ENCODE measurements around the gene FAM120B.

The FAM120B gene

DNA sequence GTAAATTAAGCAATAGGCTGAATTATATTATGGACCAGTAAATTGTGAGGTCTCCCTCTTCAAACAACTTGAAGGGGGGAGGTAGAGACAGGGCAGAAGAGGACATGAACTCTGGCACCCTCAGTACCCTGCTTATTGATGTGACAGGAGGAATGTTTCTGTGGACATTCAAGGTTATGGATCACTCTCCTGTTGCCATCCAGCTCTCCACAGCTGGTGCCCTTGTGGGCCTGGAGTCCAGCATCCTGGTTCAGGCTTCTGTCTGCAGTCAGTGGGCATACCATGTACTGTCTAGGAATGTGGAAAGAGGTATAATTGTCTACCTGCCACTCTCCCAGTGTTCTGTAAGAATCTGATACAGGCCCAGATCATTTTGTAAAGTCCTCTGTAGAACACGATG lies 55.6 kb downstream of the FAM120B start:
- no peak for DNase-seq

DNA sequence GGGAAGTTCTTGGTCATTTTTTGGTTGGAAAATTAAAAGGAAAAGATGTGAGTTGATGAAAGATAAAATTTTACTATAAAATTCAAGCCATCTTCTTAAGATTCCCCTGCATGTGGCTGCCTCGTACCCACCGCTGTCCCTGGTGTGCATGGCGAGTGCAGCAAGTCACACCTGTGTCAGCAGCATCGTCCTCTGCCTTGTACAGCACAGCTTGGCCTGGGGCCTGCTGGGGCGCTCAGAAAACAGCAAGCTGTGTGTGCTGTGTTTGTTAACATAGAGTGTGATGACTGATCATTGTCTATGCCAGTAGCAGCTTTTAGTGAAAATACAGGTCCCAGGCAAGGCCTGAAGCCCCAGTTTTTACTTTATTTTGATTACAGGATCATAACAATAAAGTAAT lies 56.7 kb downstream of the FAM120B start:
- no peak for DNase-seq

DNA sequence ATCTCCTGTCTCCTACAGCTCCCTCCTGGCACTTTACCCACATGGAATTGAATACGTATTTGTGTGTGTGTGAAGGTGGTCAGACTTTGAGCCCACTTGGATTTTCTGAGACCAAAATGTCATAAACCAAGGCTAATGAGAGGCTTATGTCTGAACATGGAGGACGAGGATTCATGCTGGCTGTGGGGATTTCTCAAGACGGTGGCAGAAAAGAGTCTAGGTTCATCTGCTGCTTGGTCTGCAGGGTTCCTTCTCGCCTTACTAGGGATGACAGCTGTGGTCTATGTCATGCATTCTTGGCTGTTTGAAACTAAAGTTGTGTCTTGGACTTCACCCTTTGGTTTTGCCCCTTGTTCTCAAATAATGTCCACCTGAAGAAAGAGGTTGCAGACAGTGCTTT lies 58.6 kb downstream of the FAM120B start:
- no peak for DNase-seq

DNA sequence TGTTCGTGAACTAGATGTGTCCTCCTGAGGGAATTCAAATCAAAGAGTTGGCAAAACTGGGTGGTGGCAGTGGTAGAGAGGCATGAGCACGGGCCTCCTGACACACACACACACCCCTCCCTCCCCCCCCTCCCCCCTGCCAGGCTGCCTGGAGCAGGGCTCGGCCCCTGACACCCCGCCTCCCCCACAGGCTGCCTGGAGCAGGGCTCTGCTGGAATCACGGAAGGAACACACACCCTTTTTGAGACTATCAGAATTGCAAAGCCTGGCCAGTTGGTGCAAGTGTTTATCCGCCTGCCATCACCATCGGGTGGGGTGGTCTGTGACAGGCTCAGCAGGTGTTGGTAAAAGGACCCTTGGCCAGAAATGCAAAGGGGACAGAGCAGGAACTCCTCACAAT lies 59.0 kb downstream of the FAM120B start:
- DNase-seq = no peak

DNA sequence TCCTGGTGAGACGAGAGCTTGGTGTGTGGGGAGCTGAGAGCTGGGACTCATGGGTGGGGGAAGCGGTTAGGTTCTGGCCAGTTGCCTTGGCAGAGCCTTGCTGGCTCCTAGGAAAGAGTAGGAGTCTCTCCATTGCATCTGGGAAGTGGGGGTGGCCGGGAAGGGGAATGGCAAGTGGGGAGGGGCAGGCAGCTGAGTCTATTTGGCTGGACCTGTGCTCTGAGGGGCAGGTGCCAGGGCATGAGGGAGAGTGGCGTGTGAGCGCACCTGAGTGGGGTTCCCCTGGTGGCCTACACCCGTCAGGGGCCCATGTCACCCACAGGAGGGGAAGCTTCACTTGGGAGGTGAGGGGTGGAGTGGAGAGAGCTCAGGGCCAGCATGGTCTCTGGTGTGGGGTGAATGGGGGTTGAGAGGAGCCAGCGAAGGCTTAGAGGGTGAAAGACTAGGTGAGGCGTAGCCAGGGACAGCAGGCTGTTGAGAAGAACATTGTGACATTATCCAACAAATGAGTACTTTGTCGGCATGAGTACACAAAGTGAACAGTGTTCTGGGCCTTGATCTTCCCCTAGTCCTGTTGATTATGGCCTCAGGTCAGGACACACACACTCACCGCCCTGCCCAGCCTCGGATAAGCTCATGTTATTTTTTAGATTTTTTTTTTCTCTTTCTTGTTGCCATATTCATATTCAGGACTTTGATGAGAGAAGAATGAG lies 59.8 kb downstream of the FAM120B start:
- DNase-seq = no peak

DNA sequence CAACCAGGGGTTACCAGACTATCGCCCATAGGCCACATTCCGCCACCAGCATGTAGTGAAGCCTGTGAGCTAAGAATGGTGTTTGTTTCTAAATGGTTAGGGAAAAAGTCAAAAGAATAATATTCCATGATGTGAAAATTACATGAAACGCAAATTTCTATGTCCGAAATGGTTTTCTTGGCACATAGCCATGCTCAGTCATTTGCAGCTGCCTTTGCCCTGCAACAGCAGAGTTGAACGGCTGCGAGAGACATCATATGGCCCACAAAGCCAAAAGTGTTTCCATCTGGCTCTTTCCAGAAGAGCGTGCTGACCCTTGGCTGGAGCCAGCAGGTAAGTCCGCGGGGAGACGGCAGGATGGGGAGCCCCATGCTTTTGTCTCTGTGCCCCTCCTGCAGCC lies 60.7 kb downstream of the FAM120B start:
- DNase-seq = no peak

DNA sequence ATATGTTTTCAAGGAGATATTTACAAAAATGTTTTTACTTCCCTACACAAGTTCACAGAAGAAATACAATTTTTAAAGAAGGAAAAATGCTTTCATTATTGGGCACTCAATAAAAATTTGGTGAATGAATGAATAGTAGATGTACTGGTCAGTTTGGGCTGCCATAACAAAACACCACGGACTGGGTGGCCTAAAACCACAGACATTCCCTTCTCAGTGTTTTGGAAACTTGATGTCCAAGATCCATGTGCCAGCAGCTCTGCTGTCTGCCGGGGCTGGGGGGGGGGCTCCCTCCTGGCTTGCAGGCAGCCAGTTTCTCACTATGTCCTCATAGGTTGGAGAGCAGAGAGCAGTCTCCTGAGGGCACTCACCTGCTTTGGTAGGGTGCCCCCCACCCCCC lies 62.0 kb downstream of the FAM120B start:
- DNase-seq = no peak

DNA sequence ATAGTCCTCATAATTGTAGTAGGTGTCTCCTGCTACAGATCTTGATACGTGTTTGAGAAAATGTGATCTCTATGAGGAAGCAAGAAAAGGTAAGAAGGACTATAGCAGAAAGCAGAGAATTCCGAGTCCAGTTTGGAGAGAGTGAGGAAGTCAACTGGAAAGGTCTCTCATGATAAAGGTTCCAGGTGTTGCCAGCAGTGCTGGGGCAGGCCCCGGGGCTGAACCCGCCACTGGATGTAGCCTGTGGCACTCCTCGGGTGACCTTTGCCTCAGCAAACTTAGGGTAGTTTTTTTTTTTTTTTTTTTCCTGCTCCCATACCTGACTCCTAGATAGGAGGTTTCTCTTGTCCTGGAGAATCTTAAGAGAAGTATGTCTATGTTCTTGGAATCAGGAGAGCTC lies 62.8 kb downstream of the FAM120B start:
- DNase-seq = no peak

DNA sequence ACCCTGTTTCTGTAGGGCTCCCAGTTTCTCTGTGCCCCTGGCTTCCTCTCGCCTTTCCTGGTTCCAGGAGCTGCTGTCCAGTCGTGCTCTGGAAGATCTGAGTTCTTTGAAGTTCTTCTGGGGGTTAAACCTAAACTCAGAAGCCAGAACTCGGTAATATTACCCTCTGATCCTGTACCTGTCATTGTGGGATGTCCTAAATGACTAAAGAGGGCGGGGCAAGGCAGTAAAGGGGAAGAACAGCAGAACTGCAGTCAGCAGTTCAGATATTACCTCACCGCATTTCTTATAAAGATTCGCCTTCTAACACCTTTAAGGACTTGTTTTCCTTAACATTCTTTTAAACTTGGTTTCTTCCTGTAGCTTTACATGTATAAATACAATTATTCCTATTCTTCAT lies 63.9 kb downstream of the FAM120B start:
- DNase-seq = no peak

DNA sequence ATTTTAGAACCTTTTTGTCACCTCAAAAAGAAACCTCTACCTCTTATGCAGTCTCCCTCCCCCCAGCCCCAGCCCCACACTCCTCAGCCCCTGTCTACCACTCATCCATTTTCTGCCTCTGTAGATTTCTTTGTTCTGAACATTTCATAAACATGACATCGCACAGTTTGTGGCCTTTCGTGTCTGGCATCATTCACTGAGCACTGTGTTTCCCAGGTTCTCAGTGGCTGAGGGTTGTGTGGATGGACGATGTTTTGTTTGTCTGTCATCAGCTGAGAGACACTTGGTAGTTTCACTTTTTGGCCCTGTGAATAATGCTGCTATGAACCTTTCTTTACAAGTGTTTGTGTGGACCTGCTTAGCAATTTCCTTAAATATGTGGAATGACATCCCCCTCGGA lies 64.5 kb downstream of the FAM120B start:
- no peak for DNase-seq

DNA sequence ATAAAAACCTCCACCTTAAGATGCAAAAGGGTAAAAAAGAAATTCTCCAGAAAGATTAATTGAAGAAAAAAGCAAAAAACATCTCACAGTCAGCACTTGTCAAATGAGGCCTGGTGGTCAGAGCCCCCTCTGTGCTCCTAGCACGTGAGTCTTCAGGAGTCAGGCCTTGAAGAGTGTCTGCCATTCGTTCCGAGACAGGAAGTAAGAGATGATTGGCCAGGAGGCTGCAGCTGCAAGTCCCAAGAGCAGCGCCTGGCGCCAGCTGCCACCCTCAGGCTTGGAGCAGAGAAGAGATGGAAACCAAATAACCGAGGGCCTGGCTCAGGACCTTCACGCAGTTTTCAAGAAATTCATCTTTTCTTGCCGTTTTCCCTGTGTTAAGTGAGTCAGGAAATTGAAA lies 65.0 kb downstream of the FAM120B start:
- no peak for DNase-seq

DNA sequence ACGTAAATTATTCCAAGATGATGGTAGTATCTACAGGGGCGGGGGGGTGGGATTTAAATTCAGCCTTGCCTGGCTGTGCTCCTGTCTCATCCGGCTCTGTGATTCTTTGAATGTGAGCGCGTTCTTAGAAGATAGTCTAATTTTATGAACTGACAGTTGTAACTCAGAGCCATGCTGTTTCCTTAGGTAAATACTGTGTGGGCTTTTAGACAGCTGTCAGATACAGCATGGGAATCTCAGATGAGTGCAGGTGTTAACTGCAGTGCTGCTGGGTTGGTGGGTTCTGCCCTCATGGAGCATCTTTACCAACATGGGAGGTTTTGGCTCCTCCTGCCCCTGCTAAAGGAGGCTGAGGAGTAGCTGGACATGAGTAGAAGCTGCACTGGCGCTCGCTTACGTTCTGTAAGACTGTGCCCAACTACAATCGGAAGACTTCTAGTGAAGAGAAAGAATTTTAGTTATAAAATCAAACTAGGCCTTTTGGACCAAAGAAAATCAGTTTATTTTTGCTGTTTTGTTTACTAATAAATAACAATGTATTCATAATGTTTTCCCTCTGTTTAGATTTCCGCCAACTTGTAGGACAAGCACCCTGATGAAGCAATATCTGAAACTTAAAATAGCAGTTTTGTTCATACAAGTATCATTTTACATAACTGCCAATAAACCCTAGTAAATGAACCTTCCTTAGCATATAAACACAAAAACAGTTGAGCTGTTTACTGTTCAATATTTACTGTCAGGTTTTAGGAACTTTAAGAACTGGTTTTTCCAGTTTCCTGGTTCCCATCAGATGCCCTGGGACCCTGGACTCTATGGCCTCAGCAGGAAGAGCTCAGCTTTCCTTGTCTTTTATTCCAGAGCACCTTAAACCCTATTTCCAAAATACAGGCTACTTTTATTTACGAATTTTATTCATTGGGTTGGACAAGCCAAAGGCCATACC lies 66.1 kb downstream of the FAM120B start:
- no peak for DNase-seq

DNA sequence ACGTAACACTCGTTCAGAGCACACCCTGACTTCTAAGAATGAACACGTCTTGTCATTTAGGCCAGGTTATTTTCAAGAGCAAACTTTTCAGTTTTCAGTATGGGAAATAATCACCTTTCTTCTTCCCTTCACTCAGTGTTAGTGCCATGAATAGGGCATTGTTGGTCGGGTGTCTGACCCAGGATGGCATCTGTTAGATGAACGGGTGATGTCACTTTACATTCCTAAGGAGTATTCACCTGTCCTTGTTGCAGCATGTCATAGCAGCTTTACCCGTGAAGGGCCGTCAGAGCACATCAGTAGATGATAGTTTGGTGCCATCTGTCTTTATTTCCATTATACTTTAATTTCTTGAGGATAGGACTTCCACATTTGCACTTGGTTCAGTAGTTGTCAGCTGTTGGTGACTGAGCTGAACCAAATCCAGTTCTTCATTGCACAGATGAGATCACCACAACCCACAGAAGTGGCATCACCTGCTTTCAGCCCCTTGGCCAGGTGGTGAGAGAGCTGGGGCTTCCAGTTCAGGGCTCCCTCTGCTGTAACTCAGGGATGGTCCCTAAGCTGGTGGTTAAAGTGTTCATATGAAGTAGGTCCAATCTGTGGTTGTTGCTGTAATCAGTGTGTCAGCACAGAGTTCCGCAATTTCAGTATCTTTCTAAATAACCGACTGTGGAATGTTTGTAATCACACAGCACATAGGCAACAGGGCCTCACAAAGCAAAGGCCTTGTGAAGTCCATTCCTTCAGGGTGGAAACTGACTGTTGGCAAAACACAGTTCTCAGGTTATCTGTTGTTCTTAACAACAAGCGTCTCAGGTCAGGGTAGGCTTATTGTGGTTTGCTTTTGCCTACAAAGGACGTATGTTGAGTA lies 68.2 kb downstream of the FAM120B start:
- DNase-seq = no peak

DNA sequence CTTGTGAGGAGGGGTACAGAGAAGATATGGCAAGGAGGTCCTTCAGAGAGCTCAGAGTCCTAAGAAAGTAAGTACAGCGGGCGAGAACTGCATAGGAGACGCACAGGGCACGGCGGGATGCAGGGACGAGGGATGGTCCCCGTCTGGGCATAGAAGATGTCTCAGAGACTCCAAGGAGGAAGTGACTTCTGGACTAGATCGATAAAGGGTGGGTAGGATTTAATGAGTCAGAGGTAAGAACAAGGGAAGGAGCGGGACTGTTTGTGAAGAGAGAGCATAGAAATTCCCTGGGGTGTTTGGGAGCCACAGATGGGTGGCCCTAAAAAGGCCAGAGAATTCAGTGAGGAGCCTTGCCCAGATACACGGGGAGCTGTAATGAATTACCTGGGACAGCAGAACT lies 69.1 kb downstream of the FAM120B start:
- no peak for DNase-seq

DNA sequence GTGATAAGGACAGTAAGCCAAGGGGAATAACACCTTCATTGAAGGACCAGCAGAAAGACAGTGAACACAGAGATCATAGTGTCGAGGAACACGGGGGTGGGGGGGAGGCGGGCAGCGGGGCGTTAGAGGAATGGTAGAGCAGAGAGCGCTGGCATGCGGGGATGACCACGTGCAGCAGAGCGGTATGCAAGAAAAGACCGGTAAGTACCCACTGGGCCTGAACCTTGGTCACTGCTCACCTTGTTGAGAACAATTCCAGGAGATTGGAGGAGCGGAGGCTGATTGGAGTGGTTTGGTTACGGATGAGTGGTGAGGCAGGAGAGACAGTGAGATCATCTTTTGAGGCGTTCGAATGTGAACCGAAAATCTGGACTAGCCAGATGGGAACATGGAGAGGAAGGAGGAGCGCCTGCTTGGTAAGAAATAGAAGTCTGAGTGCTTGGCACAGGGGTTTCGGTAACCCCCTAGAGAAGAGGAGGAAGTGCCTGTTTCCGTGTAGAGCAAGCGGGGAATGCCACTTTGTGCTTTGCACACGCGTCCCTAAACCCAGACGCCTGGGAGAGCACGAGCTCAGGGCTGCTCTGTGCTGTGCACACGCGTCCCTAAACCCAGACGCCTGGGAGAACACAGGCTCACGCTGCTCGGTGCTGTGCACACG lies 70.0 kb downstream of the FAM120B start:
- DNase-seq = no peak

DNA sequence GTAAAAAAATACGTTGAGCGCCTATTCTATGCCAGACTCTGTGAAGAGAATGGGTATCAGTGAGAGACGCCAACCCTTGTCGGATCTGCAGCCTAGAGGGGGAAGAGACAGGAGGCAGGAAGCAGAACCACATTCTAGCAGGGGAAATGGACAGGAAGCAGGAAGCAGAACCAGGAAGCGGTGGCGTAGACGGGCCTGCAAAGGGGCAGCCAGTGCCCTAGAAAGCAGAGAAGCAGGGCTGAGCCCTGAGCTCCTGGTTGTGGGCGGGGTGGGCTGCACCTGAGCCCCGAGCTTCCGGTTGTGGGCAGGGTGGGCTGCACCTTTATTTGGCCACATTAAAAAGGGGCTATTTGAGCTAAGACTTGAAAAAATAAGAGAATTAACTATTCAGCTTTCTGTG lies 71.9 kb downstream of the FAM120B start:
- DNase-seq = no peak

DNA sequence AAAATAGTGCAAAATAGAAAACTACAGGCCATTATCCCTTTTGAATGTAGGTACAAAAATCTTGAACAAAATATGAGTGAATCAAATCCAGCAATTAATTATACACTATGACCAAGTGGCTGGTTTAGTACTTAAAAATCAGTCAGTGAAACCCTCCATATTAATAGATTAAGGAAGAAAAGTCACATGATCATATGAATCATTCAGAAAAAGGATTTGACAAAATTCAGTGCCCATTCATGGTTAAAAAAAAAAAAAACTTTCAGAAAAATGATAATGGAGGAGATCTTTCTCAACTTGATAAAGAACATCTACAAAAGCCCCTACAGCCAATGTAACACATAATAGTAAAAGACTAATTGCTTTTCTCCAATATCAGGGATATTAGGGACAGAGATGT lies 75.0 kb downstream of the FAM120B start:
- no peak for DNase-seq

DNA sequence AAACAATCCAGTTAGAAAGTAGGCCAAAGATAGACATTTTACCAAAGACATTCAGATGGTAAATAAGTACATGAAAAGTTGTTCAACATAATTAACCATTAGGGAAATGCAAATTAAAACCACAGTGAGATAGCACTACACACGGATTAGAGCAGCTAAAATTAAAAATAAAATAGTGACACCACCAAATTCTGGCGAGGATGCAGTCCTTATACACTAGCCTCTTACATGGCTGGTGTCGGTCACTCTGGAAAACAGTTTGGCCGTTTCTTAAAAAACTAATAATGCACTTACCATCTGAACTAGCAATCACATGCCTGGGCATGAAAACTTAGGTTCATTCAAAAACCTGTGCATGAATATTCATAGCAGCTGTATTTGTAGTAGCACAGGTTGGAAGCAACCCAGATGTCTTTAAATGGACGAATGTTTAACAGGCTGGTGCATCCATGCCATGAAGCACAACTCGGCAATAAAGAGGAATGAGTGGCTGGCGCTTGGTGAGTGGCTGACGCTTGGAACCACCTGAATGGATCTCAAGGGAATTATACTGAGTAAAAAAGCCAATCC lies 77.0 kb downstream of the FAM120B start:
- DNase-seq = no peak

DNA sequence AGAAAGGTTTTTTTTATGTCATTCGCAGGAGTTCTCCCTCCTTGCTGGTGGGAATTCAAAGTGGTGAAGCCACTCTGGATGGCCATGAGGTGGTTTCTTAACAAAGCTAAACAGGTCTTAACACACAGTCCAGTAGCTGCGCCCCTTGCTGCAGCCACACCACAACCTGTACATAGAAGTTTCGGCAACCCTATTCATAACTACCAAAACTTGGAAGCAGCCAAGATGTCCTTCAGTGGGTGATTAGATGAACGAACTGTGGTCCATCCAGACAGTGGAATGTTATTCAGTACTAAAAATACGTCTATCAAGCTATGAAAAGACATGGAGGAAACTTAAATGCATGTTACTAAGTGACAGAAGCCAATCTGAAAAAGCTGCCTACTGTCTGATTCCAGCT lies 78.9 kb downstream of the FAM120B start:
- DNase-seq = no peak

DNA sequence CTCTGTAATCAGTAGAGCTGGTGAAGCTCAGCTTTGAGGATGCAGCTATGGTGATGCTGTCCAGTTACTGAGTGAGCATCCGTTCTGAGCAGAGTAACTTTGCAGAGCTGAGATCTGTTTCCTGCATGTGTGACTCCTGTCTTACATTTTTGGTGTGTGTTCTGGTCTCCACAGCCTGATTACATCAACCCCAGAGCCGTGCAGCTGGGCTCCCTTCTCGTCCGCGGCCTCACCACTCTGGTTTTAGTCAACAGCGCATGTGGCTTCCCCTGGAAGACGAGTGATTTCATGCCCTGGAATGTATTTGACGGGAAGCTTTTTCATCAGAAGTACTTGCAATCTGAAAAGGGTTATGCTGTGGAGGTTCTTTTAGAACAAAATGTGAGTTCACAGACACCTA lies 81.6 kb downstream of the FAM120B start:
- DNase-seq = no peak

DNA sequence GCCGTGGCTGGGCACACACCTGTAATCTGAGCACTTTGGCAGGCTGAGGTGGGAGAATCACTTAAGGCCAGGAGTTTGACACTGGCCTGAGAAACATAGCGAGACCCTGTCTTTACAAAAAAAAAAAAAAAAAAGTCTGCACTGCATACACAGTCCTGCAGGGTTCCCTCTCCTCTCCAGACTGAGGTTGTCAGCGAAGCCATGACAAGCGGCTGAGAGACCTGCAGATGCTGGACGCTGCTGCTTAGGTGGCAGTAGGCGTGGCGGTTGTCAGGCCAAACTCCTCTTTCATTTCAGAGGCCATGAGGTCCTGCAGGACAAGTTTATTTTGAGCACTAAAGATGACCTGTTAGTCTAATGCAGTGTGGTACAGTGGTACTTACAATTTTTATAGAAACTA lies 86.5 kb downstream of the FAM120B start:
- DNase-seq = no peak

DNA sequence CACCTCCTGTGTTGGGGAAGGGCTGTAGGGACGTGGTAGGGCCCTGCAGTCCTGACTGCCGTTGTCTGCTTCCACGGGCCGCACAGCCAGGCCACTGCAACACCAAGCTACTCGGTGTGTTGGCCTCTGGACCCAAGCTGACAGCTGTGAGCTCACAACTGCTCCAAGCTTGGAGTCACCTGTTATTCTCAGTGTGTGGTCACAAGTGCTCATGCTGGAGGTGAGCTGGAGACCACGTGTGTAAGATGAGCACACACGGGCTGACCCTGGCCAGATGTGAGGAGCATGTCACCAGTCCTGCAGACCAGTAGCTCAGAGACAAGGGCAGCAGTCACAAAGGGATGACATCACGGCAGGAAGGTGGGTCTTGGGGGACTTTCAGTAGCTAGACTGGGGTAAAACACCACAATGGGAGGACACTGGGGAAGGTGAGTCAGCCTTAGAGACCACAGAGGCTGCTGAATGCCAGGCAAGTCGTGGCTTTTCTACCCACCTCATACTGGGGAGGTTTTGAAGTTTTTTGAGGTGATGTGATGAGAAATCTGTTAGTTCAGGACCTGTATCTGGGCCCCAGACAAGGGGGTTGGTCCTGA lies 87.3 kb downstream of the FAM120B start:
- DNase-seq = no peak
